ENCODE results near the gene BMPR1A.

The BMPR1A gene

DNA sequence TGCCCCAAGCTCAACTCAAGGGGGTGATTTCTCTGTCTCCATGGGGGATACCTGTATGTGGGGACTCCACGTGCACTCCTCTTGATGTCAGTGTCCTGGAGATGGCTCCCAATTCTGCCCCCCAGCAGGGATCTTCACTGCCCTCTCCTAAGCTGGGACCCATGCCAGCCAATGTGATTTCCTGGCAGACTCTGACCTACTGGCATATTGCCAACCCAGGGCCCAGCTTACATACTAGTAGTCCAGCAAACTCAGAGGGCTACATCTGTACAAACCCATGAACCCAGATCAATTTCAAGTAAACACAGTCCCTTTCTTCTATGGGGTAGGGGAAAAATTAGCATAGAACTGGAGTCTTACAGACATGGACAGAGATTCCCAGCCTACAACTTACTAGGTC, 26.2 kb upstream of the BMPR1A start:
- Histone ChIP-seq H3K79me2 (ENCODE audit: insufficient read depth, low read length) (no peaks in the 10 kb centered on the region), H3K9me2 (replicated peaks; ENCODE audit: low read depth, low read length) (no peaks in the 10 kb centered on the region), H3K27me3 (ENCODE audit: insufficient read depth, low read length, poor library complexity, severe bottlenecking) (peaks cover 57% of the 10 kb centered on the region), H3K4me3 (ENCODE audit: low read length, poor library complexity, severe bottlenecking) (no peak overlapping the region), H4K20me1 (ENCODE audit: insufficient read depth, low read length, poor library complexity, severe bottlenecking) (no peaks in the 10 kb centered on the region), H3K4me1 (ENCODE audit: insufficient read depth, low read length, poor library complexity, severe bottlenecking) (no peaks in the 10 kb centered on the region), H2AFZ (ENCODE audit: low read length) (no peak overlapping the region), H3K9me3 (ENCODE audit: insufficient read depth, low read depth, low read length) (no peaks in the 10 kb centered on the region), H3K4me2 (ENCODE audit: low read depth, low read length, poor library complexity, severe bottlenecking) (no peak overlapping the region), H3K36me3 (ENCODE audit: insufficient read depth, low read length) (no peaks in the 10 kb centered on the region), H3K9ac (ENCODE audit: low read depth, low read length, poor library complexity, severe bottlenecking) (no peak overlapping the region), H3F3A (ENCODE audit: low read depth) (no peaks in the 10 kb centered on the region)
- TF ChIP-seq, protein P1, sequence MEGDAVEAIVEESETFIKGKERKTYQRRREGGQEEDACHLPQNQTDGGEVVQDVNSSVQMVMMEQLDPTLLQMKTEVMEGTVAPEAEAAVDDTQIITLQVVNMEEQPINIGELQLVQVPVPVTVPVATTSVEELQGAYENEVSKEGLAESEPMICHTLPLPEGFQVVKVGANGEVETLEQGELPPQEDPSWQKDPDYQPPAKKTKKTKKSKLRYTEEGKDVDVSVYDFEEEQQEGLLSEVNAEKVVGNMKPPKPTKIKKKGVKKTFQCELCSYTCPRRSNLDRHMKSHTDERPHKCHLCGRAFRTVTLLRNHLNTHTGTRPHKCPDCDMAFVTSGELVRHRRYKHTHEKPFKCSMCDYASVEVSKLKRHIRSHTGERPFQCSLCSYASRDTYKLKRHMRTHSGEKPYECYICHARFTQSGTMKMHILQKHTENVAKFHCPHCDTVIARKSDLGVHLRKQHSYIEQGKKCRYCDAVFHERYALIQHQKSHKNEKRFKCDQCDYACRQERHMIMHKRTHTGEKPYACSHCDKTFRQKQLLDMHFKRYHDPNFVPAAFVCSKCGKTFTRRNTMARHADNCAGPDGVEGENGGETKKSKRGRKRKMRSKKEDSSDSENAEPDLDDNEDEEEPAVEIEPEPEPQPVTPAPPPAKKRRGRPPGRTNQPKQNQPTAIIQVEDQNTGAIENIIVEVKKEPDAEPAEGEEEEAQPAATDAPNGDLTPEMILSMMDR (conservative IDR thresholded peaks at IDR 0.05; ENCODE audit: low read length), result no peak
- no peak for TF ChIP-seq EZH2phosphoT487 (IDR thresholded peaks at IDR 0.05; ENCODE audit: borderline replicate concordance)

DNA sequence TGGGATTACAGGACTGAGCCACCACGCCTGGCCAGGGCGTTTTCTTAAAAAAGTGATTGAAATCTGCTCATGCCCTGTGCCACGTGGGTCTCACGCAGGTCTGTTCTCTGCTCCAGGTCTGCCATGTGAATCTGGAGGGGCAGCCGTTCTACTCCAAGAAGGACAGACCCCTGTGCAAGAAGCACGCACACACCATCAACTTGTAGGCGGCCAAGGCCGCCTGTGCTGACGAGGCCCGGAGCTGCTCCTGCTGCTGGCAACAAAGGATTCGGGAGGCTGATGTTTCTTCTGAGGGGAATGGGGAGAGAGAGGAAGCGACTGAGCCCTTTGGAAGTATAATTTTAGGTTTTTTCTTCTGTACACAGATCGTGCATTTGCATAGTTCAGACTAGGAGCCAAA, 23.6 kb upstream of the BMPR1A start:
- no peak overlapping the region for H2AFZ ChIP-seq (ENCODE audit: low read length)
- H3K9ac ChIP-seq (ENCODE audit: low read depth, low read length, poor library complexity, severe bottlenecking), result no peak overlapping the region
- TF ChIP-seq EZH2phosphoT487 (IDR thresholded peaks at IDR 0.05; ENCODE audit: borderline replicate concordance), result no peak
- TF ChIP-seq, protein P1 (conservative IDR thresholded peaks at IDR 0.05; ENCODE audit: low read length), result no peak
- no peaks in the 10 kb centered on the region for H3K9me3 ChIP-seq (ENCODE audit: insufficient read depth, low read depth, low read length)
- H3K4me2 ChIP-seq (ENCODE audit: low read depth, low read length, poor library complexity, severe bottlenecking), result no peak overlapping the region
- H3K79me2 ChIP-seq (ENCODE audit: insufficient read depth, low read length), result no peaks in the 10 kb centered on the region
- no peak overlapping the region for H3K4me3 ChIP-seq (ENCODE audit: low read length, poor library complexity, severe bottlenecking)
- H4K20me1 ChIP-seq (ENCODE audit: insufficient read depth, low read length, poor library complexity, severe bottlenecking), result no peaks in the 10 kb centered on the region
- peaks cover 68% of the 10 kb centered on the region for H3K27me3 ChIP-seq (ENCODE audit: insufficient read depth, low read length, poor library complexity, severe bottlenecking)
- H3K4me1 ChIP-seq (ENCODE audit: insufficient read depth, low read length, poor library complexity, severe bottlenecking), result no peaks in the 10 kb centered on the region
- no peaks in the 10 kb centered on the region for H3F3A ChIP-seq (ENCODE audit: low read depth)
- H3K9me2 ChIP-seq (replicated peaks; ENCODE audit: low read depth, low read length), result no peaks in the 10 kb centered on the region
- H3K36me3 ChIP-seq (ENCODE audit: insufficient read depth, low read length), result no peaks in the 10 kb centered on the region

DNA sequence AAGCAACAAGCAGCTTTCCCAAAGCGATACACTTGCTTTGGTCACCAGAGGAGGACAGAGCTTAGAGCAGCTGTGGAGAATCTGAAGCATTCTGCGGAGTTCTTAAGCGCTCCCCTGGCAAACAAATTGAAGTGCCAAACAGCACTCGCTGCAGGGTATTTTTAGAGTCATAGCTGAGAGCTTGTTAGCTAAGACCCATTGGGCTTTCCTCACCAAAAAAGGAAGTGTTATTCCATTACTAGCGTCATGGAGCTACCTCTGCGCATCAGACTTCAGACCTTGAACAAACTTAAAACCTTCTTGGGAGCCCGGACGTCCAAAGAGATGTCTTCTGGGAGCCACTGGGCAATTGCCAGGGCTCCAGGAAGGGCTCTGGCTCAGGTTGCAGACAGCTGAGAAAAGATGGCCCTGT, 23.2 kb upstream of the BMPR1A start:
- H3K79me2 ChIP-seq (ENCODE audit: insufficient read depth, low read length), result no peaks in the 10 kb centered on the region
- no peaks in the 10 kb centered on the region for H3K9me3 ChIP-seq (ENCODE audit: insufficient read depth, low read depth, low read length)
- no peaks in the 10 kb centered on the region for H3K36me3 ChIP-seq (ENCODE audit: insufficient read depth, low read length)
- H3K9ac ChIP-seq (ENCODE audit: low read depth, low read length, poor library complexity, severe bottlenecking), result no peak overlapping the region
- H3K9me2 ChIP-seq (replicated peaks; ENCODE audit: low read depth, low read length), result no peaks in the 10 kb centered on the region
- H3F3A ChIP-seq (ENCODE audit: low read depth), result no peaks in the 10 kb centered on the region
- H3K4me3 ChIP-seq (ENCODE audit: low read length, poor library complexity, severe bottlenecking), result no peak overlapping the region
- H2AFZ ChIP-seq (ENCODE audit: low read length), result no peak overlapping the region
- H3K4me1 ChIP-seq (ENCODE audit: insufficient read depth, low read length, poor library complexity, severe bottlenecking), result no peaks in the 10 kb centered on the region
- no peak overlapping the region for H3K4me2 ChIP-seq (ENCODE audit: low read depth, low read length, poor library complexity, severe bottlenecking)
- no peaks in the 10 kb centered on the region for H4K20me1 ChIP-seq (ENCODE audit: insufficient read depth, low read length, poor library complexity, severe bottlenecking)
- H3K27me3 ChIP-seq (ENCODE audit: insufficient read depth, low read length, poor library complexity, severe bottlenecking), result peaks cover 68% of the 10 kb centered on the region
- TF ChIP-seq, protein P1 (conservative IDR thresholded peaks at IDR 0.05; ENCODE audit: low read length), result no peak
- TF ChIP-seq EZH2phosphoT487 (IDR thresholded peaks at IDR 0.05; ENCODE audit: borderline replicate concordance), result no peak

Measured in Loucy (cell line).